CD14-positive monocyte (primary cell): ENCODE data around the gene CD151. TPM values are rescaled to one million over a fixed set of nuclear protein-coding genes. Genes with fewer than 3 reads are reported as not detected.

Source experiments
- DNase-seq, 3 donors: peaks; one replicate each; pipeline ENCODE4 v3.0.0-alpha.2; 2011 to 2022
- H2AFZ ChIP-seq: 2 replicates; pipeline ENCODE4 v1.6.0; 2012; ENCODE audit warnings: mild to moderate bottlenecking, low read depth, low read length, inconsistent platforms; ENCODE audit not compliant: insufficient read depth, poor library complexity, severe bottlenecking
- H3K27ac ChIP-seq, 2 donors: 1 replicate in 1 of 2; 2 replicates in 1 of 2; pipeline ENCODE4 v1.5.1; 2012 to 2013; ENCODE audit warnings: low read length in 2 of 2, control low read depth in 1 of 2, inconsistent platforms in 1 of 2, low read depth in 1 of 2, mild to moderate bottlenecking in 1 of 2
- H3K27me3 ChIP-seq, 2 donors: one replicate each; pipeline versions ENCODE4 v1.6.0 to v1.6.1; 2011 to 2013; ENCODE audit warnings: low read length in 2 of 2; ENCODE audit not compliant: control insufficient read depth in 2 of 2, insufficient read depth in 2 of 2
- H3K36me3 ChIP-seq, 2 donors: replicated peaks in 1 of 2; 1 replicate in 1 of 2; 2 replicates in 1 of 2; pipeline versions ENCODE4 v1.5.1 to v1.6.1; 2012 to 2013; ENCODE audit warnings: low read length in 2 of 2, control low read depth in 1 of 2, inconsistent platforms in 1 of 2, mild to moderate bottlenecking in 1 of 2; ENCODE audit not compliant: insufficient read depth in 2 of 2, control insufficient read depth in 1 of 2
- H3K4me1 ChIP-seq, 2 donors: 1 replicate in 1 of 2; 2 replicates in 1 of 2; pipeline versions ENCODE4 v1.5.1 to v1.6.1; 2012 to 2013; ENCODE audit warnings: low read length in 2 of 2, control low read depth in 1 of 2, inconsistent platforms in 1 of 2, mild to moderate bottlenecking in 1 of 2, moderate library complexity in 1 of 2; ENCODE audit not compliant: insufficient read depth in 2 of 2, control insufficient read depth in 1 of 2
- H3K4me2 ChIP-seq: replicated peaks from 2 replicates; pipeline ENCODE3; 2012; ENCODE audit warnings: low read length, moderate library complexity, mild to moderate bottlenecking; ENCODE audit not compliant: poor library complexity, severe bottlenecking; ENCODE audit errors: extremely low read depth
- H3K4me3 ChIP-seq, 3 experiments: fragments of 200-600 bp in 1 of 3; sonication (generic) in 1 of 3; replicated peaks in 1 of 3; 1 replicate in 2 of 3; 2 replicates in 1 of 3; pipeline ENCODE4 v1.5.1; 2011 to 2013; ENCODE audit warnings: low read length in 3 of 3, mild to moderate bottlenecking in 3 of 3, control low read depth in 2 of 3, low read depth in 2 of 3, inconsistent platforms in 1 of 3, moderate library complexity in 1 of 3
- H3K79me2 ChIP-seq: 2 replicates; pipeline ENCODE4 v1.6.0; 2012; ENCODE audit warnings: mild to moderate bottlenecking, control low read depth, inconsistent platforms, low read length, moderate library complexity; ENCODE audit not compliant: insufficient read depth
- H3K9ac ChIP-seq: 2 replicates; pipeline ENCODE4 v1.6.0; 2017; ENCODE audit warnings: low read length, mild to moderate bottlenecking; ENCODE audit not compliant: insufficient read depth, poor library complexity, severe bottlenecking
- H3K9me3 ChIP-seq, 2 donors: replicated peaks in 1 of 2; 1 replicate in 1 of 2; 2 replicates in 1 of 2; pipeline versions ENCODE4 v1.5.1 to v1.6.1; 2012 to 2013; ENCODE audit warnings: low read length in 2 of 2, control low read depth in 1 of 2; ENCODE audit not compliant: control insufficient read depth in 1 of 2, insufficient read depth in 1 of 2
- H4K20me1 ChIP-seq: 2 replicates; pipeline ENCODE4 v1.6.0; 2012; ENCODE audit warnings: mild to moderate bottlenecking, low read length, control low read depth, moderate library complexity; ENCODE audit not compliant: insufficient read depth
- H3K27ac Mint-ChIP-seq, 7 donors: one replicate each; pipeline ENCODE4 v1.8.0; 2020; ENCODE audit warnings: mild to moderate bottlenecking in 7 of 7, mixed read lengths in 7 of 7, moderate library complexity in 6 of 7, inconsistent platforms in 2 of 7
- H3K27me3 Mint-ChIP-seq, 3 donors: one replicate each; pipeline ENCODE4 v1.8.0; 2021 to 2022; ENCODE audit warnings: low read depth in 3 of 3, mild to moderate bottlenecking in 3 of 3, mixed read lengths in 3 of 3, moderate library complexity in 3 of 3, inconsistent platforms in 1 of 3
- H3K36me3 Mint-ChIP-seq, 2 donors: one replicate each; pipeline ENCODE4 v1.8.0; 2020; ENCODE audit warnings: mixed read lengths in 2 of 2, inconsistent platforms in 1 of 2, mild to moderate bottlenecking in 1 of 2
- H3K4me1 Mint-ChIP-seq: one replicate; pipeline ENCODE4 v1.8.0; 2020; ENCODE audit warnings: mild to moderate bottlenecking, mixed read lengths
- H3K4me3 Mint-ChIP-seq, 2 donors: one replicate each; pipeline ENCODE4 v1.8.0; 2020; ENCODE audit warnings: mild to moderate bottlenecking in 2 of 2, mixed read lengths in 2 of 2, moderate library complexity in 1 of 2
- H3K9me3 Mint-ChIP-seq, 7 donors: one replicate each; pipeline ENCODE4 v1.8.0; 2020 to 2022; ENCODE audit warnings: mixed read lengths in 7 of 7, mild to moderate bottlenecking in 6 of 7, moderate library complexity in 6 of 7, inconsistent platforms in 2 of 7
- WGBS: methylation state at CpG from one replicate; pipeline ENCODE4 v1.1.5; 2013; ENCODE audit warnings: missing lambda C conversion rate; ENCODE audit not compliant: insufficient coverage; 5-methylcytosine and 5-hydroxymethylcytosine counted together
- intact Hi-C, 2 donors: fragments of 100-400 bp; cut with micrococcal nuclease; formaldehyde crosslinking; loops; one replicate each; pipeline versions ENCODE4 v1.15.0 to v1.15.1; 2023
- polyA plus RNA-seq, 3 donors: library from polyadenylated mRNA; depleted of rRNA in 1 of 3; unstranded in 2 of 3; stranded (reverse) in 1 of 3; fragments of 300-500 nt in 2 of 3; fragments of >200 nt in 1 of 3; fragmentation: Illumina TruSeq in 2 of 3; gene quantifications; 1 replicate in 2 of 3; 2 replicates in 1 of 3; pipeline ENCODE4 v1.2.3, GENCODE V29; 2012 to 2021
- TF ChIP-seq, protein P1 (sequence below): fragments of 200-600 bp; IDR thresholded peaks from one replicate; pipeline ENCODE4 v1.8.0; 2022; ENCODE audit warnings: antibody characterized with exemption, mild to moderate bottlenecking

Gene CD151
- polyA plus RNA-seq, 3 donors = 18.1 to 200 (median 57.4) TPM

DNA sequence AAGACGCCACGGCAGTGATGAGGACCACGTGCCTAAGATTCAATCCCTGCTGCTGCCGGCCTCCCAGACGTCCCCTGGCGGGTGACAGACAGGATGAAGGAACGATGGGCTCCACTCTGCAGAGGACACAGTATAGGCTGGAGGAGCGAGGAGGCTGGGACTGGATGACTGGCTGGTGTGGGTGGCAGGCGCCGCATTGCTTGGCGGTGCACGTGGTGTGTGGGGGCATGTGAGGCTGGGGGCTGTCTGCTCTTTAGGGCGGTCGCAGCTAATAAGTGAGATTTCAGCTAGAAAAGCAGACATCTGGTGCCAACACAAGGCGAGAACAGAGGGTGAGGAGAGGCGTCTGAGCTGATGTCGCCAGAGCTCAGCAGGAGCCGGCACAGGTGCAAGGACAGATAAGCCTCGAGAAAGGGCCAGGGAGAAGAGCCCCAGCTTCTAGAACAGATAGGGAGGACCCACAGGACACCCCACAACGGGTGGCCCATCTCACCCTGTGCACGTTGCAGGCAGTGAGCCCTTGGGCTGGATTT is 43.1 kb downstream of the CD151 start:
- Mint-ChIP-seq H3K4me3 (no peak overlapping the region), H3K36me3 (peaks cover 10 to 23% of the 10 kb centered on the region in 2 donors), H3K27ac (peak overlapping the region in 2 of 7 donors; percentile 7 to 43), H3K9me3 (peaks cover 0 to 2% (median 0%) of the 10 kb centered on the region in 7 donors), H3K27me3 (peaks cover 0 to 3% (median 3%) of the 10 kb centered on the region in 3 donors), H3K4me1 (no peaks in the 10 kb centered on the region)
- no peak overlapping the region for H3K27ac ChIP-seq
- DNase-seq = no peak
- H2AFZ ChIP-seq = no peak overlapping the region
- 95% methylated on average over 21 of the region's 21 CpGs for WGBS
- peaks cover 3 to 10% of the 10 kb centered on the region in 2 donors for H3K36me3 ChIP-seq
- H3K9ac ChIP-seq = no peak overlapping the region
- TF ChIP-seq, protein P1, sequence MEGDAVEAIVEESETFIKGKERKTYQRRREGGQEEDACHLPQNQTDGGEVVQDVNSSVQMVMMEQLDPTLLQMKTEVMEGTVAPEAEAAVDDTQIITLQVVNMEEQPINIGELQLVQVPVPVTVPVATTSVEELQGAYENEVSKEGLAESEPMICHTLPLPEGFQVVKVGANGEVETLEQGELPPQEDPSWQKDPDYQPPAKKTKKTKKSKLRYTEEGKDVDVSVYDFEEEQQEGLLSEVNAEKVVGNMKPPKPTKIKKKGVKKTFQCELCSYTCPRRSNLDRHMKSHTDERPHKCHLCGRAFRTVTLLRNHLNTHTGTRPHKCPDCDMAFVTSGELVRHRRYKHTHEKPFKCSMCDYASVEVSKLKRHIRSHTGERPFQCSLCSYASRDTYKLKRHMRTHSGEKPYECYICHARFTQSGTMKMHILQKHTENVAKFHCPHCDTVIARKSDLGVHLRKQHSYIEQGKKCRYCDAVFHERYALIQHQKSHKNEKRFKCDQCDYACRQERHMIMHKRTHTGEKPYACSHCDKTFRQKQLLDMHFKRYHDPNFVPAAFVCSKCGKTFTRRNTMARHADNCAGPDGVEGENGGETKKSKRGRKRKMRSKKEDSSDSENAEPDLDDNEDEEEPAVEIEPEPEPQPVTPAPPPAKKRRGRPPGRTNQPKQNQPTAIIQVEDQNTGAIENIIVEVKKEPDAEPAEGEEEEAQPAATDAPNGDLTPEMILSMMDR = no peak
- no peaks in the 10 kb centered on the region for H3K27me3 ChIP-seq
- H3K9me3 ChIP-seq = no peaks in the 10 kb centered on the region
- intact Hi-C loops = no loop called here
- H4K20me1 ChIP-seq = no peaks in the 10 kb centered on the region
- no peak overlapping the region for H3K4me2 ChIP-seq
- H3K4me3 ChIP-seq = no peak overlapping the region
- no peaks in the 10 kb centered on the region for H3K4me1 ChIP-seq
- no peaks in the 10 kb centered on the region for H3K79me2 ChIP-seq

DNA sequence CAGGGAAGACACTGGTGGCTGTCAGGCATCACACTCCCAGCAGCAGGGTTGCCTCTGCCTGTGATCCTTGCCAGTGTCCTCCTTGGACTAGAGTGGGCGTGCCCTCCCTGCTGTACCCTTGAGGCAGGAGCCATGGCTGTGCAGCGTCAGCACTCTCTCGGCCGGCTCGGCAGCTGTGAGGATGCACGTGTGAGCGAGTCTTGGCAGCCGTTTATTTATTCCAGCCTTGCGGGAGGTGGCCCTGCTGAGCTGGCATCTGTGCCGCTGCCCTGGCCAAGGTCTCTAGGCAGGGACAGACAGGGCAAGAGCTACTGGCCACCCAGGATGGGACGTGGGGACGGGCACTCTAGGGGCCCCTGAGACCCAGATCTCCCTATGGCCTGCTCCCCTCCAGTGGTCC is 43.8 kb downstream of the CD151 start:
- Histone ChIP-seq H3K4me3 (no peak overlapping the region), H3K36me3 (peaks cover 3 to 11% of the 10 kb centered on the region in 2 donors), H4K20me1 (no peaks in the 10 kb centered on the region), H3K27ac (no peak overlapping the region), H2AFZ (no peak overlapping the region), H3K9ac (no peak overlapping the region), H3K9me3 (no peaks in the 10 kb centered on the region), H3K79me2 (no peaks in the 10 kb centered on the region), H3K4me2 (no peak overlapping the region), H3K4me1 (no peaks in the 10 kb centered on the region), H3K27me3 (no peaks in the 10 kb centered on the region)
- no peaks in the 10 kb centered on the region for H3K4me1 Mint-ChIP-seq
- intact Hi-C loops = no loop called here
- 96% methylated on average over 12 of the region's 12 CpGs for WGBS
- H3K27me3 Mint-ChIP-seq = peaks cover 0 to 1% (median 1%) of the 10 kb centered on the region in 3 donors
- H3K36me3 Mint-ChIP-seq = peaks cover 13 to 27% of the 10 kb centered on the region in 2 donors
- no peak overlapping the region for H3K27ac Mint-ChIP-seq
- DNase-seq = no peak
- no peak overlapping the region for H3K4me3 Mint-ChIP-seq
- TF ChIP-seq, protein P1 = no peak
- peaks cover 0 to 2% (median 0%) of the 10 kb centered on the region in 7 donors for H3K9me3 Mint-ChIP-seq
